RWPE1 (cell line): ENCODE results near the gene LRIG1.

Source experiments
- CTCF ChIA-PET: fragments of 350-600 bp; sonication (Branson Sonifier 250); formaldehyde crosslinking; extraction: SDS; loops from one replicate; lab custom pipeline; 2021; lab: Yijun Ruan, JAX
- POLR2A ChIA-PET: fragments of 400-600 bp; formaldehyde crosslinking; extraction: SDS; loops from one replicate; lab custom pipeline; 2020; ENCODE audit warnings: antibody characterized with exemption; ENCODE audit not compliant: low non-redundant PET; lab: Yijun Ruan, JAX
- DNase-seq: peaks from one replicate; pipeline ENCODE4 v3.0.0; 2012; ENCODE audit warnings: low spot score
- H3K27ac ChIP-seq: fragments of 450-650 bp; 2 replicates; pipeline ENCODE4 v1.5.1; 2017
- TF ChIP-seq, protein P1 (sequence below): fragments of 450-650 bp; conservative IDR thresholded peaks from 2 replicates; pipeline ENCODE4 v1.5.1; 2017; ENCODE audit warnings: low read depth, mild to moderate bottlenecking

Gene LRIG1

DNA sequence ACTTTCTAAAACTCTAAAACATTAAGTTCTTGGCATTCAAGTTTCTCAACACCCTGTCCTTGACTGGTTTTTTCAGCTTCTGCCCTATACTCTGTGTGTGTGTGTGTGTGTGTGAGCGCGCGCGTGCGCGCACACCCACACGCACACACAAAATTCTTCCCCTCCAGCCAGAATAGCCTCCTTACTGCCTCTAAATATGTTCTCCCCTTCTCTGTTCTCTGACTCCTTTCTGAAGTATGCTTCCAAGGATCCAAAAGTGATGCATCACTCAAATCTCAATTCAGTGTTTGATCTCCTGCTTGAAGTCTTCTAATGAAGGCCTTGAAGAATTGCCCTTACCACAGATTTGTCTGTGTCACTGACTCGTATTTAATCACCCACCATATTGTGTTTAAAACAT lies 150.2 kb downstream of the LRIG1 start:
- no peak overlapping the region for H3K27ac ChIP-seq
- POLR2A ChIA-PET = no interaction called here
- CTCF ChIA-PET = no interaction called here
- no peak for DNase-seq
- TF ChIP-seq, protein P1, sequence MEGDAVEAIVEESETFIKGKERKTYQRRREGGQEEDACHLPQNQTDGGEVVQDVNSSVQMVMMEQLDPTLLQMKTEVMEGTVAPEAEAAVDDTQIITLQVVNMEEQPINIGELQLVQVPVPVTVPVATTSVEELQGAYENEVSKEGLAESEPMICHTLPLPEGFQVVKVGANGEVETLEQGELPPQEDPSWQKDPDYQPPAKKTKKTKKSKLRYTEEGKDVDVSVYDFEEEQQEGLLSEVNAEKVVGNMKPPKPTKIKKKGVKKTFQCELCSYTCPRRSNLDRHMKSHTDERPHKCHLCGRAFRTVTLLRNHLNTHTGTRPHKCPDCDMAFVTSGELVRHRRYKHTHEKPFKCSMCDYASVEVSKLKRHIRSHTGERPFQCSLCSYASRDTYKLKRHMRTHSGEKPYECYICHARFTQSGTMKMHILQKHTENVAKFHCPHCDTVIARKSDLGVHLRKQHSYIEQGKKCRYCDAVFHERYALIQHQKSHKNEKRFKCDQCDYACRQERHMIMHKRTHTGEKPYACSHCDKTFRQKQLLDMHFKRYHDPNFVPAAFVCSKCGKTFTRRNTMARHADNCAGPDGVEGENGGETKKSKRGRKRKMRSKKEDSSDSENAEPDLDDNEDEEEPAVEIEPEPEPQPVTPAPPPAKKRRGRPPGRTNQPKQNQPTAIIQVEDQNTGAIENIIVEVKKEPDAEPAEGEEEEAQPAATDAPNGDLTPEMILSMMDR = no peak

DNA sequence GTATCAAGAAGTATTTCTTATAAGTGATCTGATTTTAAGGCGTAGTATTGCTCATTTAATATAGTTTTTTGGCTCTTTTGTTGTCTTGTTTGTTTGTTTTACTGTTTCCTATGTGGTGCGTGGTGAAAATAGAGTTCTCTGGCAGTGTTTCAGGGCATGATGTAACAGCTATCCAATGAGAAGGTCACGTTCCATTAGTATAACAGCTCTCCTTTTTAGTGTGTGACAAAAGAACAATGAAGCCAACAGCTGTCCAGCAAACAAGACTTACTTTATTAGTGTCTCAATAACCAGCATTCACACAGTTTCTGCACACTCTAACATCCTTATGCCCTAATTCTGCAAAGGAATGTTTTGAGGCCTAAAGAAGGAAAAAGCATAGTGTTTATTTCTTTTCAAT lies 152.1 kb downstream of the LRIG1 start:
- TF ChIP-seq, protein P1 = no peak
- ChIA-PET POLR2A (no interaction called here), CTCF (no interaction called here)
- H3K27ac ChIP-seq = no peak overlapping the region
- no peak for DNase-seq

DNA sequence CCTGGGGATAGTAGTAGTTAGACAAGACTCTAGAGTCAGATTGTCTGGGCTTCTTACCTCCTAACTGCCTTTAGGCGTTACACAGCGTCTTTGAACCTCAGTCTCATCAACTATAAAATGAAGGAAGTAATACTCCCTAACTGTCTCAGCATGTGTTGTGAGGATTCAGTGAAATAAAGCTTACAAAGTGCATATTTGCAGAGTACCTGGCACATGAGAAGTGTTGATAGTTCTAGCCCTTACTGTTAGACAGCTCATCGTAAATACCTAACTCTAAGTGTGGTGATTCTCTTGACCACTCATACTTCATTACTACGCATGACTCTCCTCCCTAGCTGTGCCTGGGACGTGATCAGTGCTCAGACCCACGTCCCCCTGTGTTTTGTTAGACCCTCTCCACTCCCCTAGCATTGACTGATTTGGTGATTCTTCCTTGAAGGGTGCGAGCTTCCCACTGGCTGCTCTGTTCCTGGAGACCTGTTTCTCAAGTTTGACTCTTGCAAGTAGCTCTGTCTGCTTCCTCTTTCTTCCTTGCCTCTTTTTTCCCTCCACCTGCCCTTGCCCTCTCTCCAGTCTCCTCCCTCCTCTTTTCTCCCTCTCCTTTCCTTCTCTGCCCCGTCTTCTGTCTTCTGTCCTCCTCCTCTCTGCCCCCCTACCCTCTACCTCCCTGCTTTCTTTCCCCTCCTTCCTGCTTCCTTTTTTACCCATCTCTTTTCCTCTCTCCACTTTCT lies 155.8 kb downstream of the LRIG1 start:
- H3K27ac ChIP-seq = no peak overlapping the region
- POLR2A ChIA-PET = no interaction called here
- DNase-seq = no peak
- CTCF ChIA-PET = interaction anchor here (0.6 kb wide), 1 partner anchor 1868 kb away, joined by 3 read pairs; no protein-coding TSS in a partner anchor
- TF ChIP-seq, protein P1 = no peak

DNA sequence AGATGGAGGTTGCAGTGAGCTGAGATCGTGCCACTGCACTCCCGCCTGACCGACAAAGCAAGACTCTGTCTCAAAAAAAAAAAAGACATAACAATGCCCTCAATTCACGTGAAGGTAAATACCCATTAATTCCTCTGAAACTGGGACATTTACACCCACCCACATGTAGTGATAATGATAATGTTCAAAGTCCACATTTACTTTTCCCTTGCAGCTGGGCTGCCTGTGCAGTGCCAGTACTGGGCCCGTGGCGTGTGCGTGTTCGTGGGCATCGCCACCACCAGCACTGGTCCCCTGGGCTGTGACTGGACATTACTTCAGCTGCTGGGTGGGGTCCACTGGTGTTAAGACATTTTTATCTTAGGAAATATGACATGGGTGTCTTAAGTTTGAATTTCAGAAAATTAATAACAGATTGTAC lies 156.4 kb downstream of the LRIG1 start:
- POLR2A ChIA-PET = no interaction called here
- CTCF ChIA-PET = interaction anchor here (0.6 kb wide), 1 partner anchor 1868 kb away, joined by 3 read pairs; no protein-coding TSS in a partner anchor
- DNase-seq = no peak
- TF ChIP-seq, protein P1 = no peak
- H3K27ac ChIP-seq = no peak overlapping the region

DNA sequence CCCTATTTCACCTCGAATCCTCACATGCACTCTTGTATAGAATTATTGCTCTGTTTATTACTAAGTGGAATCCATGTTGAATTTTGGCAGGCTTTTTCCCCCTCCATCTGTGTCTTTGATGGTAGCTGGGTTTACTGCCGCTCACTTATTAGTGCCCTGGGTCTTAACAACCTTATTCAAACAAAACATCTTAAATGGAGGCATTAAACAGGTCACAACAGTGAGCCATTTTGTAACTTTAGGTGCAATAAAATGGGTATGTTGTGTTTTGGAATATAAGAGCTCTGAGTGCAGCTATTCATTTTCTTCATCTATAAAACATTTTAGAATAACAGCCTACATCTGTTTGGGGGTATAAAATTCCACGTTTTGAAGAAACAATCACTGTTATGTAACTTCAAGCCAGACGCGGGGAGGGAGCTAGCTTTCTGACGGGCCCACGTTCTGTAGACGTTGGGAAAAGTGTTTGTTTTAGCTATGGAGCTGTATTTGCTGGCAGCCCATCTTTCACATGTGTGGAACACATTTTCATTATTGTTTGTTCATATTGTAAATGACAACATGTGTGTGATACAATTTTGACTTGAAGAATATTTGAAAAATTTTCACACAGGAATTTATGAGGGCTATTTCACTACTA lies 158.0 kb downstream of the LRIG1 start:
- DNase-seq = no peak
- POLR2A ChIA-PET = no interaction called here
- TF ChIP-seq, protein P1 = no peak
- H3K27ac ChIP-seq = no peak overlapping the region
- CTCF ChIA-PET = interaction anchor here (1.1 kb wide), 1 partner anchor 13 kb away, joined by 4 read pairs; no protein-coding TSS in a partner anchor

DNA sequence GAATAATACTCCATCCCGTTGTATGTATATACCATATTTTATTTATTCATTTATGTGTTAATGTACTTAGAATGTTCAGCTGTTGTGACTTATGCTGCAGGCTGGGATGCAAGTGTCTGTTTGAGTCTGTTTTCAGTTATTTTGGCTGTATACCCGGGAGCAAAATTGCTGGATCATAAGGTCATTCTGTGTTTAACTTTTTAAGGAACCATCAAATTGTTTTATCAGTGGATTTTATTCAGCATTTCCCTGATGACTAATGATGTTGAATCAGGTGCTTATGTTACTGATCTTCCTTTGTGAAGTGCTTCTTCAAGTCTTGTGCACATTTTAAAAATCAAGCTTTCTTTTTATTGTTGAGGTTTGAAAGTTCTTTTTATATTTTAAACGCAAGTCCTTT lies 161.9 kb downstream of the LRIG1 start:
- no peak overlapping the region for H3K27ac ChIP-seq
- ChIA-PET CTCF (no interaction called here), POLR2A (no interaction called here)
- TF ChIP-seq, protein P1 = no peak
- DNase-seq = no peak
